Activated CD8-positive, alpha-beta memory T cell treated with anti-CD3 and anti-CD28 coated beads, Interleukin-2, amount 50 U/mL, for 4 hours (primary cell): ENCODE results near the gene SREBF1.

ENCODE experiments used
- DNase-seq: peaks from one replicate; pipeline ENCODE4 v3.0.0-alpha.2; 2020

The SREBF1 gene

GRCh38 chr17:17839791-17840707, 3.3 kb upstream of the SREBF1 start:
- peak; percentile 81 for DNase-seq

GRCh38 chr17:17837966-17838962, 1.5 kb upstream of the SREBF1 start:
- no peak for DNase-seq

GRCh38 chr17:17837380-17837821, 615 bp upstream of the SREBF1 start:
- DNase-seq = no peak

GRCh38 chr17:17836250-17836817, 452 bp downstream of the SREBF1 start:
- DNase-seq = peak; percentile 98

GRCh38 chr17:17835415-17836249, 1.2 kb downstream of the SREBF1 start:
- DNase-seq = no peak

- no peak for DNase-seq
Observed at GRCh38 chr17:17834974-17835373, 1.8 kb downstream of the SREBF1 start.

- DNase-seq = no peak
Observed at GRCh38 chr17:17833658-17834357, 3.0 kb downstream of the SREBF1 start.

GRCh38 chr17:17832032-17832363, 4.8 kb downstream of the SREBF1 start:
- DNase-seq = no peak

GRCh38 chr17:17831208-17832031, 5.4 kb downstream of the SREBF1 start:
- DNase-seq = no peak

GRCh38 chr17:17830740-17831207, 6.0 kb downstream of the SREBF1 start:
- no peak for DNase-seq

- DNase-seq = no peak
Observed at GRCh38 chr17:17830269-17830567, 6.6 kb downstream of the SREBF1 start.

GRCh38 chr17:17827826-17828621, 8.8 kb downstream of the SREBF1 start:
- DNase-seq = no peak

GRCh38 chr17:17826942-17827785, 9.6 kb downstream of the SREBF1 start:
- no peak for DNase-seq

- DNase-seq = no peak
Observed at GRCh38 chr17:17826342-17826713, 10.5 kb downstream of the SREBF1 start.

- DNase-seq = no peak
Observed at GRCh38 chr17:17824783-17825614, 11.8 kb downstream of the SREBF1 start.

- DNase-seq = no peak
Observed at GRCh38 chr17:17824119-17824782, 12.5 kb downstream of the SREBF1 start.

- DNase-seq = peak; percentile 71
Observed at GRCh38 chr17:17823433-17824118, 13.2 kb downstream of the SREBF1 start.
